GM03348 (cell line): ENCODE measurements around the gene PSMB4.
"Not testable (repeated sequence)": the region's sequence is repeated elsewhere in the genome, so short reads cannot be mapped to it uniquely, and the experiment has no call there.

Experiments
- DNase-seq: peaks from one replicate; pipeline ENCODE4 v3.0.0; 2012; ENCODE audit warnings: low spot score

PSMB4 gene

GRCh38 chr1:151399324-151400171 lies at the start of gene PSMB4:
PSMB4 (plus strand) TSS chr1:151399573; CDS start chr1:151399588, 15 bp downstream.
- peak; percentile 91 for DNase-seq

DNA sequence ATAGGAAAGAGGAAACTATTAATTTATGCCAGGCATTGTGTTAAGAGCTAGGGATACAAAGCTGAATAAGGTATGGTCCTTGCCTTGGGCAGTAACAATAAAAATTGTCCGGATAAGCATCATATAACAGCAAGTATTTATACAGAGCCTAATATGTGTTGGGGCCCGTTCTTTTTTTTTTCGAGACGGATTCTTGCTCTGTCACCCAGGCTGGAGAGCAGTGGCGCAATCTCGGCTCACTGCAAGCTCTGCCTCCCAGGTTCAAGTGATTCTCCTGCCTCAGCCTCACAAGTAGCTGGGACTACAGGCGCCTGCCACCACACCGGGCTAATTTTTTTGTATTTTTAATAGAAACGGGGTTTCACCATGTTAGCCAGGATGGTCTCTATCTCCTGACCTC lies 49.0 kb upstream of the PSMB4 start:
- DNase-seq = not testable (repeated sequence)

DNA sequence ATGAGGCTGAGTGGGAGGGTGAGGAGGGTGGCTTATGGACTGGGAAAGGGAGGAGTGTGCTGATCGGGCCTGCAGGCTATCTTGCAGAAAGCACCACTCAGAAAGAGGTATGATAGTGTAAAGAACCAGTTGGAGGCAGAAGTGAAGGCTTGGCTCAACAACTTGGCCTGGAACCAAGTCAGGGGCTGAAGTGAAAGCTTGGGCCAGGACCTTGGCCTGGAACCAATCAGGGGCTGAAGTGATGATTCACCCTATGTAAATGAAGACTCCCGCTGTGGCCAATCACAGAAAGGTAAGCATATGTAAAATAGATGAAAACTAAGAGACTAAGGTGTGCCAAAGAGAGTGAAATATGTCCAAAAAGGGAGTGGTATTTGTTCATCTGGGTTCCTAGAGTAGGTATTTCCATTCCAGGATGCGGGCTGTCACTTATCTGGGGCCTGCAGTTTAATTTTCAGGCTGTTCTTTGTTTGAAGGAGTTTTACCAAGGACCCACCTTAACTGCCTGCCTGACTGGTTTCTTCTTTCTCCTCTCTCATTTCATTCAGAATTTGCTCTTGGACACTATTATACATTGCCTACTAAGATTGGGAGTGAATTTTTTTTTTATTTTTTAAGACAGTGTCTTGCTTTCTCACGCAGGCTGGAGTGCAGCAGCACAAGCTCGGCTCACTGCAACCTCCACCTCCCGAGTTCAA lies 47.2 kb upstream of the PSMB4 start:
- no peak for DNase-seq

- no peak for DNase-seq
Observed at GRCh38 chr1:151356696-151357095, 42.7 kb upstream of the PSMB4 start.

DNA sequence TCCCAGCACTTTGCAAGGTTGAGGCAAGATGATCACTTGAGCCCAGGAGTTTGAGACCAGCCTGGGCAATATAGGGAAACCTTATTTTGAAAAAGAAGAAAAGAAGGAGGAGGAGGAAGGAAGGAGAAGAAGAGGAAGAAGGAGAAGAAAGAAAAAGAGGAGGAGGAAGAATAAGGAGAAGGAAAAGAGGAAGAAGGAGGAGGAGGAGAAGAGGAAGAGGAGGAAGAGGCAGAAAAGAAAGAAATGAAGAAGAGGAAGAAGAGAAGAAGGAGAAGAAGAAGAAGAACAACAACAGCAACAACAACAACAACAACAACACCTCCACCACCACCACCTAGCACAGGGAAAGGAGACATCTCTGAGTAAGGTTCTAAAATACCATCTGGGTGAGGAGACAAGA lies 37.5 kb upstream of the PSMB4 start:
- no peak for DNase-seq

DNA sequence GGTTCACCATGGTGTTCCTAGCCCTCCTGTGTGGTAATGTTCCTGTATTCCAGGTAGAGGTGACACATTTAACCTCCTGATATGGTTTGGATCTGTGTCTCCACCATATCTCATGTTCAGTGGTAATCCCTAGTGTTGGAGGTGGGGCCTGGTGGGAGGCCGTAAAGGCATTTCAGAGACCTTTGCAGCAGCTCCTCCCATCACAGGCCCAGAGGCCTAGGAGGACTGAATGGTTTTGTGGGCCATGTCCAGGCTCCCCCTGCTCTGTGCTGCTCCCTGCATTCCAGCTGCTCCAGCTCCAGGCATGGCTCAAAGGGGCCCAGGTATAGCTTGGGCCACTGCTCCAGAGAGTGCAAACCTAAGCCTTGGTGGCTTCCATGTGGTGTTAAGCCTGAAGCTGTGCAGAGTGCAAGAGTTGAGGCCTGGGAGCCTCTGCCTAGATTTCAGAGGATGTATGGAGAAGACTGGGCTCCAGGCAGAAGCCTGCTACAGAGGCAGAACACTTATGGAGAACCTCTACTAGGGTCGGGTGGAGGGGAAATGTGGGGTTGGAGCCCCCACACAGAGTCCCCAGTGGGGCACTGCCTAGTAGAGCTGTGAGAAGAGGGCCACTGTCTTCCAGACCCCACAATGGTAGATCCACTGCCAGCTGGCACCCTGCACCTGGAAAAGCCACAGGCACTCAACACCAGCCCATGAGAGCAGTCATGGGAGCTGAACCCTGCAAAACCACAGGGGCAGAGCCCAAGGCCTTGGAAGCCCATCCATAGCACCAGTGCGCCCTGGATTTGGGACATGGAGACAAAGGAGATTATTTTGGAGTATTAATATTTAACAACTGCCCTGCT lies 36.8 kb upstream of the PSMB4 start:
- DNase-seq = no peak

- no peak for DNase-seq
Observed at GRCh38 chr1:151364996-151365395, 34.4 kb upstream of the PSMB4 start.

GRCh38 chr1:151367658-151368392 lies 31.5 kb upstream of the PSMB4 start:
- no peak for DNase-seq

GRCh38 chr1:151368393-151369301 lies 30.7 kb upstream of the PSMB4 start:
- no peak for DNase-seq

DNA sequence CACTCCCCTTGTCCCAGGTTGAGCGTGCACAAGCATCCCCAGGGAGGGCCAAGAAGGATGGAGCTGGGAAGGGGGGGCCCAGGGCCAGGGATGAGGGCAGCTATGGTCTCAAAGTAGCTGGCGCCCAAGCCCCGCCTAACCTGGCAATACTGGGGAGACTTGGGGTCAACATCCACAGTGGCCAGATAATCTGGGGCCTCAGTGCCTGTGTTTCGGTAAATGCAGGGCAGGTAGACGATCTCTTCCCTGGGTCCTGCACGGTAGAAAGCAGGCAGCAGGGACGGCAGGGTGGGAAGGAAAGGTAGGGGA lies 30.1 kb upstream of the PSMB4 start:
- no peak for DNase-seq

GRCh38 chr1:151369621-151370048 lies 29.7 kb upstream of the PSMB4 start:
- no peak for DNase-seq

- DNase-seq = no peak
Observed at GRCh38 chr1:151370211-151370911, 29.0 kb upstream of the PSMB4 start.

DNA sequence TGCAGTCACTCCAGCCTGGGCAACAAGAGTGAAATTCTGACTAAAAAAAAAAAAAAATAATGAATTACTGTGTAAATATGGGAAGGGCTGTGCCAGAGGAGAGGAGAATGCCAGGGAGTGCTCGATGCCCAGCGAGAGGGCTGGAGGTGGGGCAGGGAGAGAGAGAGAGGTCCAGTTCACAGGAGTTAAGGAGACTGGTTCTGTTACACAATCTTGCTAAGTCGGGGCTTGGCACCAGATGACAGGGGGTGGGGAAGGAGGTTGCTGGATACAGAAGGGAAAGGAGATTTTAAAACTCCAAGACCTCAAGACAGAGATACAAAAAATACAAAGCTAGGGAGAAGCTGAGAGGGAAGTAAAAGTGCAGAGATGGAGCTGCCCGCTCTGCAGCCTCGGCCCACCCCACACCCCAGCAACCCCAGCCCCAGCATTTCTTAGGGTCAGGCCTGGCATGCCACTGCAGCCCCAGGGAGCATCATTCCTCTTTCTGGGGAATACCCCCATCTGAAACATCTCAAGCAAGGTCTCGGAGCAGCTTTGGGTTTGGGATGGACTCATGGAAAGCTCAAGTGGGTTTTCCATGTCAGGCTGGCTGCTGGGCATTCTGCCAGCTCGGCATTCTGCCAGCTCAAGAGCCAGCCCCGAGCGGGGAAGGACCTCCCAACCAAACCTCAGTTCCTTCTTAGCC lies 27.9 kb upstream of the PSMB4 start:
- DNase-seq = peak; percentile 72

GRCh38 chr1:151372058-151372934 lies 27.1 kb upstream of the PSMB4 start, which contains the start of gene SELENBP1:
SELENBP1 (minus strand) TSS chr1:151372705; CDS start chr1:151372641, 64 bp downstream.
- DNase-seq = peak; percentile 72

GRCh38 chr1:151373196-151373595 lies 26.2 kb upstream of the PSMB4 start:
- DNase-seq = no peak

DNA sequence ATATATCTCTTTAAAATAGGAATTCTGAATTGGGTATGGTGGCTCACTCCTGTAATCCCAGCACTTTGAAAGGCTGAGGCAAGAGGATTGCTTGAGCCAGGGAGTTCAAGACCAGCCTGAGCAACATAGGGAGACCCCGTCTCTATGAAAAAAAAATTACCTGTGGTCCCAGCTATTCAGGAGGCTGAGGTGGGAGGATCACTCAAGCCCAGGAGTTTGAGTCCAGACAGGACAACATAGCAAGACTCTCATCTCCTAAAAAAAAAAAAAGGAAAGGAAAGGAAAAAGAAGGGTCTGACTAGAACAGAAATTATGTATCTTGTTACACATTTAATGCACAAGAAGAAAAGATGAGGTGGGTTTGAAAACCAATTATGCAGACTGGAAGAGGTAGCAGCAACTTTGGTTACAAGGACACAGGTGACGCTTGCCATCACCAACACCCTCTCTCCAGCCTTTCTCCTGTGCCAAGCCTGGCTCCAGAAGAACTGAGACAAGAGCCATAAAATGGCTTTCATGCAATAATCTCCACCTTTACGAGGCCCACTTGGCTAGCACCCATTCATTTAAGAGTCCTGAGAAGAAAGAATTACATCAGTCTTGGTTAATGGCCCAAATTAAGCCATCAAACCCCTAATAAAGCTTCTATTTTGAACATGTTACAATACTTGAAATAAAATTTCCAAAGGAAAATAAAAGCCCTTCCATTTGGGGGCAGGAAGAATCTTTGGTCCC lies 22.1 kb upstream of the PSMB4 start:
- no peak for DNase-seq

GRCh38 chr1:151384584-151384983 lies 14.8 kb upstream of the PSMB4 start:
- no peak for DNase-seq

DNA sequence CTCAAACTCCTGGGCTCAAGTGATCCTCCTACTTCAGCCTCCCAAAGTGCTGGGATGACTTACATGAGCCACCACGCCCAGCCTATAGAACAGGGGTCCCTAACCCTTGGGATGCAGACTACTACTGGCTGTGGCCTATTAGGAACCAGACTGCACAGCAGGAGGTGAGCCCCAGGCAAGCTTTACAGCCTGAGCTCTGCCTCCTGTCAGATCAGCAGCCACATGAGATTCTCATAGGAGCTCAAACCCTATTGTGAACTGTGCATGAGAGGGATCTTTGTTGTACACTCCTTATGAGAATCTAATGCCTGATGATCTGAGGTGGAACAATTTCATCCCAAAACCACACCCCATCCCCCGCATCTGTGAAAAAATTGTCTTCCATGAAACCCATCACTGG lies 13.4 kb upstream of the PSMB4 start:
- no peak for DNase-seq
